ENCODE data around the gene HOXA10.

Gene HOXA10

GRCh38 chr7:27178366-27178765 is 4.2 kb upstream of the HOXA10 start:
- no peak for DNase-seq

DNA sequence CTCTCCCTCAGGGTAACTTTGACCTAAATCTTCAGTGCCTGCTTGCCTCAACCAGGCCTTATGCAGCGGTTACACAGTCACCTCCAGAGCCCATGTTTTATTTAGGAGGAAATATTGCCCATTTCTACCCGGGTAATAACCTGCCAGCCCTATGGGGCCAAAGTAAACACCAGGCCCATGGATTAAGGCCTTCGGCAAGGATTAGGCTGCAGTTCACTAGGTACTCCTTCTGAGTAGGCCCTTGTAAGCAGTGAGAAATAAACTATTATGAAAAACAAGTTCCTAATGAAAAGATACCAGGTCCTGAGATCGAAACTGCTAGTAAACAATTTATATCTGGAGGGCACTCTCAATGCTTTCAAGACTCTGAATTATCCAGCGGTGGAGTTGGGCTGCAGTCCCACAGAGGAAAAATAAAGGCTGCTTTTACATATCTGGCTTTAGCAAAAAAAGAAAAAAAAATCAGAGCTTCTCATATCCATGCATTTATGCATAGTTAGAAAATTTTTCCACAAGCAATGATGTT is 3.7 kb upstream of the HOXA10 start:
- no peak for DNase-seq

GRCh38 chr7:27176962-27177794 is 3.1 kb upstream of the HOXA10 start:
- no peak for DNase-seq

DNA sequence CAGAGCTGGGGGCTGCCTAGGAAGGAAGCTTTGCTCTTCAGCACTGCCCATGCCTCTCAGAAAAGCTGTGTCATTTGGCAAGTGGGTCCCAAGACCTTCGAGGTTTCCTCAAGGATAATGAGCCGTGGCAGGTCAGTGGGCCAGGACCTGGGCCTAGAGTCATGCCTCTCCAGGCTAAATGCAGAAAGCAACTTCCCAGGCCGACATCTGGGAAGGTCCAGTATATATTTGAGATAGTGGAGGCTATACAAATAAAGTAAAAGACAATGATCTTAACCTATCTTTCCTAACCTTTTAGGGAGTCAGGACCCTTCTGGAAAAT is 2.4 kb upstream of the HOXA10 start:
- no peak for DNase-seq

GRCh38 chr7:27175626-27176523 is 1.8 kb upstream of the HOXA10 start:
- no peak for DNase-seq

DNA sequence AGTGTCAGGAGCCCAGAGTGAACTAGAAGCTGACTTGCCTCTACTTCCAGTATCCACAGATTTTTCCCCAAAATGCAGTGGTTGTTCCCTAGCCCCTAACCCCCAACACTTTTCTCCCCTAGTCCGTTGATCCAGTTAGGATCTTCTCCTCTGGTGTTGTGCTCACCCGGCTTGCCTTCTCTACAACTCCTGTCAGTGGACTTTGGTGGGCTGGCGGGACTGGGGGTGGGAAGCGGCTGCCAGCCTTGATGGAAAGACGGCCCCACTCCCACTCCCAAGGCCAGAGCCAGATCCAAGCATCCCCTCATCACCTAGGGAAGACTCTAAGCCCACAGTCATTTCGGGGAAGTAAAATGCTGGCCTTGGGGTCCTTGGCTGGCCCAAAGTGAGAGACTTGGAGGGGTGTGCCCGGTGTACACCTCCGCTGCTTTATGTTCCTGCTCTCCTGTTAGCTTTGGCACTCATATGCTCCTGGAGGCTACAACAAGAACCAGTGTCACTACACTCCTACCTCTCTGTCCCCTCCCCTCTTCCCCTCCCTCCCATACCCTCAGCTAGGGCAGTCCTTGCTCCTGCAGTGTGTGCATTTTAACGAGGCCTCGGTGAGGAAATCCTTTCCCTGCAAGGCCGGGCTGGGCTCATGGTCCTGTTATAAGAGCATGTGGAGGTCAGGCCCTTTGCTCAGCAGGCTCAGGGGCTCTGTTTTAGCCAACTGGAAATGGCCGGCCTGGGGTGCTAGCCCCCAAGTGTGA is 930 bp upstream of the HOXA10 start:
- DNase-seq = no peak

- peak; percentile 50 for DNase-seq
Measured at GRCh38 chr7:27173511-27173955, 587 bp downstream of the HOXA10 start.

DNA sequence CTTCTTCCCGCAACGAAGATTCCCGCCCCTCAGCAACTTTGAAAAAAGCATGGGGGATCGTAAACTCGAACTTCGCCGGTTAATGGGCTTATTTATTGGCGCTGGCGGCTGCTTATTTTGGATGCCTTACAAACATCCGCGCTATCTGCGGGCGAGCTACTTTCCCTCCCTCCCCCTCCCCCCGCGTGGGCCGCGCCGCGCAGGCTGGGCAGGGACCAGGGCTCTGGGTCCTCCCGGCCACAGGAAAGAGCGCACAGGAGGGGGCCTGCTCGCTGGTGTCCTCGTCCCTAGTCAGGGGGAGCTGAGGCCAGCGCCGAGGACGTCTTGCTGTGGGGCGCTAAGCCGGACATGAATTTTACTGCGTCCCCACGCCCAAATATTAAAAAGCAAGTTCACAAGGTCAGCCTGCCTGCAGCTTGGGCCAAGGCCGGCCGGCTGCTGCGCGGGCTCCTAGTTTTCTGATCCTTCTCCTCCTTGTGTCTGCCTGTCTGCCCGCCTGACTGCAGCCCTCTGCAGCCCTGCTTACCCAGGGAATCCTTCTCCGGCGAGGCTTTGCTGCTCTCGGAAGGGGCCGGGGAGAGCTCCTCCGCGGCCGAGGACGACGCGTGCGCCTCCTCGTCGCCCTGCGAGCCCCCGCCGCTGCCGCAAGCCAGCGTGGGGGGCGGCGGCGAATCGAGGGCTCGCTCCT is 1.2 kb downstream of the HOXA10 start:
- peak; percentile 29 for DNase-seq

DNA sequence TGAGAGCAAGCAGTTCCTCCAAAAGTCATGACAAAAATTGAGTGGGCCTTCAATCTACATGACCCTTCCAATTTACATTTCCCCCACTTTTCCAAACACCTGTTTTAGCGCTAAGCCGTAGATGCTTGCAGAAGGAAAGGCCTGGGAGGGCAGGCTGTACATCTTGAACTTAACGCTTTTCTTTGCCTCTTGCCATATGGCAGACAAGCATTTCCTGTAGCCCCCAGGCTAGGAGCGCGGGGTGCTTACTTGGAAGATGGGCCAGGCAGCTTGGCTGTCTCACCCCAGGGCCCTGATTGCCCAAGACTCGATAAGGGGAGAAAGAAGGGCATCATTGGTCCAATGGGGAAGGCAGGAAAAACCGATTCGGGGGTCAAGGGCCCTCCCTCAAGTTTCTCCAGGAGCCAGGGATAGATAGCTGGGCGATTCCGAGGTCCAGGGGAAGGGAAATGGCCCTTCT is 1.8 kb downstream of the HOXA10 start:
- no peak for DNase-seq

DNA sequence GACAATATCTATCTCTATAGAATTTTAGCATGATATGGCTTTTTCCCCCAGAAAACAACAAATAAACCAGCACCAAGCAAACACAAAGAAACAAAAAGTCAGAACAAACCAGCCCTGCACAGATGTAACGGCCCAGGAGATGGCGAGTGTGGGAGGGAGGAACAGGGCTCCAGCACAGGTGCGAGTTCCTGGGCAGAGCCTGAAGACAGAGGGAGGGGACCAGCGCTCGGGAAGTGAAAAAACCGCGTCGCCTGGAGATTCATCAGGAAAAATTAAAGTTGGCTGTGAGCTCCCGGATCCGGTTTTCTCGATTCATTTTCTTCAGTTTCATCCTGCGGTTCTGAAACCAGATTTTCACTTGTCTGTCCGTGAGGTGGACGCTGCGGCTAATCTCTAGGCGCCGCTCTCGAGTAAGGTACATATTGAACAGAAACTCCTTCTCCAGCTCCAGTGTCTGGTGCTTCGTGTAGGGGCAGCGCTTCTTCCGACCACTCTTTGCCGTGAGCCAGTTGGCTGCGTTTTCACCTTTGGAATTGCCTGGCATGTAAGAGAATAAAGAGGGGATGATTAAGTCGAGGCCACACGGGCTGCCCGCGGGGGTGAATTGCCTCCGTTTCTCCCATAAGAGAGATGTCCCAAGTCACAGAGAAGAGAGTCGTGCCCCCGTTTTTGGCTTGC is 2.3 kb downstream of the HOXA10 start:
- no peak for DNase-seq

- no peak for DNase-seq
Measured at GRCh38 chr7:27171325-27171636, 2.8 kb downstream of the HOXA10 start.

DNA sequence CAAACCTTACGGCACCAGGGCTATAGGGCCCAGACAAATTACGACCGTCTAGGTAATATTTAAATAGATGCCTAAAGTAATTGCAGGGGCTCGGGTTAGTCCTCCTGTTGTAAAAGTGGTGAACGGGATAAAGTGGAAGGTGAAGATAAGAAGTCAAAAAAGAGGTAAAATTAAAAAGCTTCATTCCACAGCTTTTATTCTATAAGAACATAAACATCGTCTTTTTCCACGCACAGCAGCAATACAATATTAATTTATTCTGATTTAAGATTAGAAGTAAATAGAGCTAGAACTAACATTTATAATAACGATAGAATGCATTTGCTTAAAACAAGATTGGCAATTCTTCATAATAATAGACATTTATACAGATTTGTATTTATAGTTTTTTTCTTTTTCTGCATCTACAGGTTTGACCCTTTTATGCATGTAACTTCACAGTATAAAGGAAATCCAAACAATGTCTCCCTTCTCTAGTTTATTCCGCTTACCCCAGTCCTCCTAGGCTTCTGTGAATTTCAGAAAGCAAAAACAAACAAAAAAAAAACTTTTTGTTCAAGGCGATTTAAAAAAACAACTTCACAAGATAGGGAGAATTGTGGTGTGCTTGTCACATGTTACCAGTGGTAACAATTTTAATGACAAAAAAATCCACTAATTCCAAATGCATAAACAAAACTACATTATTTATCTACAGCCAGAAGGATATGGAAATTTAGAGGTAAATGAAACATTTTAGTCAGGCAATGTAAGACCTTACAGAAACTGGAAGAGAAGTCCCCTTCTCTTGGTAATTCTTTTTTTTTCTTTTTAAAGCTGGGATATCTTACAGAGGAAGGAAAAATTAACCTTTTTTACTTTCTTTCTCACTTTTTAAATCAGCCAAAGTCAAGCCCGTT is 3.4 kb downstream of the HOXA10 start:
- no peak for DNase-seq

- no peak for DNase-seq
Measured at GRCh38 chr7:27169658-27170425, 4.3 kb downstream of the HOXA10 start.

DNA sequence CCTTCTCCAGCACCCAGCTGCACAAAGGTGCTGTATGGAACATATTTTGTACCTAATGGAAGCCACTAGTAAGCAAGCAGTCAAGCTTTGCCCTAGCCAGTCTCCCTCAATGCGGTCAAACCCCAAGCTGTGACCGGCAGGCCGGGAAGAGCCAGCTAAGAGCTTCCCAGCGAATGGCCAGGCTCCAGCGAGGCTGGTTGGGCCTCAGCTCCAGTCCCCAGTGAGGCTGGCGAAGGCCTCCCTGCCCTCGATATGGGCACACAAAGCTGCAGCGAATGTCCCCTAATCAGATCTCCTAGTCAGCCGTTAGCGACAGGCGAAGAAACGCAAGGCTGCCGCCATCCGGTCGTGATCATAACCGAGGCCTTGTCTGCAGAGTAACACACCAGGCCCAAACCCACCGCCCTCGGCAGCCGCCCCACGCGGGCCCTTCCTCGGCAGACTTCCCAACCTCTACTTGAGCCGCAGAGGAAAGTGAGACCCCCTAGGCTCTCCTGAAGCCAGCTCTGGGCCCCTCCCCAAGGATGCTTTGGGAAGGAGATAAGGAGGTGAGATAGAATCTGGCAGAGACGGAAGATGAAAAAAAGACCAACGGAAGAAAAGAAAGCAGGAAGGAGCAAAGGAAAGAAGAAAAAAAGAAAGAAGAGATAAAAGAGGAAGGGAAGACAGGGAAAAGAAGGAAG is 5.7 kb downstream of the HOXA10 start:
- DNase-seq = no peak

- DNase-seq = no peak
Measured at GRCh38 chr7:27167916-27168264, 6.2 kb downstream of the HOXA10 start.

GRCh38 chr7:27166531-27167505 is 7.3 kb downstream of the HOXA10 start:
- DNase-seq = no peak

DNA sequence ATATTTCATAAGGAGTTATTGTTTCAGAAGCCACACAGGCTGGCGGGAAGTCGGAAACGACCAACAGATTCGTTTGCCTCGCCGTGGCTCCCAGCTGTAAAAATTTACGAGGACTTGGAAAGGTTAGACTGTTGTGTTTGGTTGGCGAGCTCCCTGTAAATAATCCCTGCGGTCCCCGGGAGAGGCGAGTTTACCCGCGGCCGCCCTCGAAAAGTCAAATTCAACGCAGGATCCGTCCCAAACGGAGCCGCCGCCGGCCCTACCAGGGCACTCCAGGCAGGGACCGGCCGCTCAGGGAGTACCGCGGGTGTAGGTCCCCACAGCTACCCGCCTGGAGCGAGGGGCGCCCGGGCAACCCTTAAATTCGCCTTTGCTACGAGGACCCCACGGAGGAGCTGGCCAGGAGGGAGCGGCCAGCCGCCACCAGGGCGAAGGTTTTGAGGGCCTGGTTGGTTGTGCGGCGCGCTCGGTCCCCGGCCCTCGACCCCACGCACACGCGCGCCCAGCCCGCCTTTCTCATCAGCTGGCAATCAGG is 8.1 kb downstream of the HOXA10 start:
- DNase-seq = no peak
